Measurements from ENCODE around the gene FN1. TPM values are rescaled to one million over a fixed set of nuclear protein-coding genes. Genes with fewer than 3 reads are reported as not detected.

The FN1 gene
- total RNA-seq, 1 experiment from 2014 or later = 11.1 TPM

DNA sequence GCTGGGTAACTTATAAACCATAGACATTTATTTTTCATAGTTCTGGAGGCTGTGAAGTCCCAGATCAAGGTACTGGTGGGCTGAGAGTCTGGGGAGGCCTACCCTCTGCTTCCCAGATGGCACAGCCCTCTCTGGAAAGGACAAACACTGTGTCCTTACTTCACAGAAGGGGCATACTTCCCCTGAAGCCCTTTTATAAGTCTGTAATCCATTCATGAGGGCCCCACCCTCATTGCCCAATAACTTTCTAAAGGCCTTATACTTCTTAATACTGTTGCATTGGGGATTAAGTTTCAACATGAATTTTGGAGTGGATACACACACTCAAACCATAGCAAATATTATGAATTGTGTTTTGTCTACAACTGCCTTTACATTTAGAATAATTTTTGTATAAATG is 88.0 kb downstream of the FN1 start:
- H3K4me1 ChIP-seq (ENCODE audit: control insufficient read depth in 1 of 2, insufficient read depth in 2 of 2, low read length in 2 of 2) = no peaks in the 10 kb centered on the region
- H2AFZ ChIP-seq (ENCODE audit: low read depth, low read length, poor library complexity, severe bottlenecking) = no peak overlapping the region
- CTCF ChIA-PET = no interaction called here
- TF ChIP-seq EZH2 (IDR thresholded peaks at IDR 0.05) (no peak), CEBPB (IDR thresholded peaks at IDR 0.05; ENCODE audit: low read depth) (no peak), YY1 (IDR thresholded peaks at IDR 0.05; ENCODE audit: extremely low read depth, insufficient replicate concordance, low read depth, low read length) (no peak), JUND (IDR thresholded peaks at IDR 0.05) (no peak), CBX3 (IDR thresholded peaks at IDR 0.05; ENCODE audit: low read depth) (no peak), TCF7L2 (IDR thresholded peaks at IDR 0.05; ENCODE audit: borderline replicate concordance, extremely low read depth, insufficient read depth, insufficient read length) (no peak)
- TF ChIP-seq, protein P1, sequence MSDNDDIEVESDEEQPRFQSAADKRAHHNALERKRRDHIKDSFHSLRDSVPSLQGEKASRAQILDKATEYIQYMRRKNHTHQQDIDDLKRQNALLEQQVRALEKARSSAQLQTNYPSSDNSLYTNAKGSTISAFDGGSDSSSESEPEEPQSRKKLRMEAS (IDR thresholded peaks at IDR 0.05) = no peak
- TF ChIP-seq, protein P2, sequence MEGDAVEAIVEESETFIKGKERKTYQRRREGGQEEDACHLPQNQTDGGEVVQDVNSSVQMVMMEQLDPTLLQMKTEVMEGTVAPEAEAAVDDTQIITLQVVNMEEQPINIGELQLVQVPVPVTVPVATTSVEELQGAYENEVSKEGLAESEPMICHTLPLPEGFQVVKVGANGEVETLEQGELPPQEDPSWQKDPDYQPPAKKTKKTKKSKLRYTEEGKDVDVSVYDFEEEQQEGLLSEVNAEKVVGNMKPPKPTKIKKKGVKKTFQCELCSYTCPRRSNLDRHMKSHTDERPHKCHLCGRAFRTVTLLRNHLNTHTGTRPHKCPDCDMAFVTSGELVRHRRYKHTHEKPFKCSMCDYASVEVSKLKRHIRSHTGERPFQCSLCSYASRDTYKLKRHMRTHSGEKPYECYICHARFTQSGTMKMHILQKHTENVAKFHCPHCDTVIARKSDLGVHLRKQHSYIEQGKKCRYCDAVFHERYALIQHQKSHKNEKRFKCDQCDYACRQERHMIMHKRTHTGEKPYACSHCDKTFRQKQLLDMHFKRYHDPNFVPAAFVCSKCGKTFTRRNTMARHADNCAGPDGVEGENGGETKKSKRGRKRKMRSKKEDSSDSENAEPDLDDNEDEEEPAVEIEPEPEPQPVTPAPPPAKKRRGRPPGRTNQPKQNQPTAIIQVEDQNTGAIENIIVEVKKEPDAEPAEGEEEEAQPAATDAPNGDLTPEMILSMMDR (IDR thresholded peaks at IDR 0.05 in 2 of 3, conservative IDR thresholded peaks at IDR 0.05 in 1 of 3; ENCODE audit: borderline replicate concordance in 1 of 3, insufficient read depth in 1 of 3, low read depth in 2 of 3, low read length in 2 of 3) = no peak
- no peaks in the 10 kb centered on the region for H4K20me1 ChIP-seq (ENCODE audit: insufficient read depth)
- POLR2A ChIA-PET = no interaction called here
- intact Hi-C loops (cut with micrococcal nuclease) = no loop called here
- H3K4me3 ChIP-seq (replicated peaks in 1 of 2; ENCODE audit: low read depth in 1 of 2, low read length in 2 of 2) = no peak overlapping the region
- no peaks in the 10 kb centered on the region for H3K9me3 ChIP-seq (ENCODE audit: control insufficient read depth in 1 of 2, insufficient read depth in 1 of 2, low read depth in 1 of 2, low read length in 2 of 2)
- DNase-seq (ENCODE audit: low read depth, low spot score) (no peak), ATAC-seq (no peak)
- H3K9me2 ChIP-seq (ENCODE audit: insufficient read depth) = no peaks in the 10 kb centered on the region
- peaks cover 38 to 47% of the 10 kb centered on the region in 2 experiments for H3K36me3 ChIP-seq (ENCODE audit: control insufficient read depth in 1 of 2, insufficient read depth in 2 of 2, low read length in 2 of 2)
- H3K79me2 ChIP-seq (ENCODE audit: insufficient read depth, low read length) = peaks cover 21% of the 10 kb centered on the region
- RAD21 ChIA-PET (ENCODE audit: low non-redundant PET in 1 of 2, low total read pairs in 2 of 2, uncharacterized antibody in 2 of 2, unreplicated experiment in 2 of 2) = no interaction called here
- BruUV-seq (replicated peaks) = no TSS peak
- no peaks in the 10 kb centered on the region for H3K27me3 ChIP-seq (ENCODE audit: insufficient read depth, low read length)
- H3K9ac ChIP-seq (ENCODE audit: low read length) = no peak overlapping the region
- no peak overlapping the region for H3K4me2 ChIP-seq (ENCODE audit: low read length)
- H3K27ac ChIP-seq (ENCODE audit: low read depth, low read length) = no peak overlapping the region
